Lung (tissue), 12 donors: ENCODE data around the gene NFIA. TPM values are rescaled to one million over a fixed set of nuclear protein-coding genes. Genes with fewer than 3 reads are reported as not detected.

Source experiments
- ATAC-seq: fragments of 200-7000 bp; cut with Tn5 transposase; one replicate; pipeline ENCODE4 v1.9.1; 2020; ENCODE audit warnings: moderate number of reproducible peaks; ENCODE audit not compliant: insufficient read depth, low FRiP score
- DNase-seq, 3 donors: peaks; one replicate each; pipeline ENCODE4 v3.0.0-alpha.2; 2013 to 2017
- H3K27ac ChIP-seq, 2 donors: one replicate each; pipeline ENCODE4 v1.5.1; 2013; ENCODE audit warnings: mild to moderate bottlenecking in 2 of 2, moderate library complexity in 2 of 2, control low read depth in 1 of 2, inconsistent platforms in 1 of 2, low read depth in 1 of 2, low read length in 1 of 2
- H3K27me3 ChIP-seq, 3 donors: one replicate each; pipeline ENCODE4 v1.5.1; 2013; ENCODE audit warnings: low read length in 2 of 3; ENCODE audit not compliant: control insufficient read depth in 3 of 3, insufficient read depth in 3 of 3
- H3K36me3 ChIP-seq, 4 donors: one replicate each; pipeline ENCODE4 v1.5.1; 2013; ENCODE audit warnings: low read length in 4 of 4, mild to moderate bottlenecking in 1 of 4, moderate library complexity in 1 of 4; ENCODE audit not compliant: control insufficient read depth in 4 of 4, insufficient read depth in 4 of 4
- H3K4me1 ChIP-seq, 5 donors: one replicate each; pipeline ENCODE4 v1.5.1; 2013; ENCODE audit warnings: low read length in 5 of 5, mild to moderate bottlenecking in 2 of 5, moderate library complexity in 1 of 5; ENCODE audit not compliant: control insufficient read depth in 5 of 5, insufficient read depth in 5 of 5
- H3K4me3 ChIP-seq: one replicate; pipeline ENCODE4 v1.5.1; 2013; ENCODE audit warnings: mild to moderate bottlenecking, control low read depth, moderate library complexity
- H3K9ac ChIP-seq, 2 donors: one replicate each; pipeline ENCODE4 v1.5.1; 2013; ENCODE audit warnings: low read length in 2 of 2, control low read depth in 1 of 2; ENCODE audit not compliant: insufficient read depth in 1 of 2
- H3K9me3 ChIP-seq, 4 donors: one replicate each; pipeline ENCODE4 v1.5.1; 2013; ENCODE audit warnings: low read length in 3 of 4, mild to moderate bottlenecking in 1 of 4, moderate library complexity in 1 of 4; ENCODE audit not compliant: control insufficient read depth in 4 of 4, insufficient read depth in 3 of 4
- CTCF ChIP-seq: IDR thresholded peaks from 2 replicates; pipeline ENCODE4 v1.5.1; 2012; ENCODE audit warnings: mild to moderate bottlenecking; ENCODE audit errors: control extremely low read depth, extremely low read depth
- WGBS, 2 donors: extraction: QIAGEN DNeasy Blood & Tissue Kit; methylation state at CpG; one replicate each; pipeline ENCODE4 v1.1.7; 2013; 5-methylcytosine and 5-hydroxymethylcytosine counted together
- polyA plus RNA-seq, 2 donors: library from polyadenylated mRNA; stranded (reverse); fragments of 200-250 nt; gene quantifications; one replicate each; pipeline ENCODE4 v1.2.1, GENCODE V29; 2013
- total RNA-seq, 2 donors: library from RNA; depleted of rRNA in 1 of 2; stranded (reverse); fragments of >200 nt in 1 of 2; gene quantifications; one replicate each; pipeline ENCODE4 v1.2.1, GENCODE V29; 2014 to 2021
- donor health status: control.
- donor health status: control.
- donor health status: Bipolar disorder and iron deficiency.
- donor health status: healthy.
- donor health status: DM: yes; HTN: yes; CAD: no.

NFIA gene
- total and polyA plus RNA-seq, 4 donors: 3.0 to 63.4 (median 34.2) TPM

- Histone ChIP-seq H3K9me3 (no peaks in the 10 kb centered on the region), H3K27ac (no peak overlapping the region), H3K36me3 (no peaks in the 10 kb centered on the region), H3K27me3 (no peaks in the 10 kb centered on the region), H3K4me3 (no peak overlapping the region), H3K9ac (no peak overlapping the region), H3K4me1 (peaks cover 1 to 45% (median 21%) of the 10 kb centered on the region in 5 donors)
- ATAC-seq: no peak
- DNase-seq: no peak
- no peak for TF ChIP-seq CTCF
Observed at GRCh38 chr1:61152469-61153105, 70.2 kb downstream of the NFIA start.

GRCh38 chr1:61156576-61157467 is 74.5 kb downstream of the NFIA start:
- ATAC-seq: no peak
- H3K27ac ChIP-seq: peak overlapping the region in 1 of 2 donors; percentile 57

DNA sequence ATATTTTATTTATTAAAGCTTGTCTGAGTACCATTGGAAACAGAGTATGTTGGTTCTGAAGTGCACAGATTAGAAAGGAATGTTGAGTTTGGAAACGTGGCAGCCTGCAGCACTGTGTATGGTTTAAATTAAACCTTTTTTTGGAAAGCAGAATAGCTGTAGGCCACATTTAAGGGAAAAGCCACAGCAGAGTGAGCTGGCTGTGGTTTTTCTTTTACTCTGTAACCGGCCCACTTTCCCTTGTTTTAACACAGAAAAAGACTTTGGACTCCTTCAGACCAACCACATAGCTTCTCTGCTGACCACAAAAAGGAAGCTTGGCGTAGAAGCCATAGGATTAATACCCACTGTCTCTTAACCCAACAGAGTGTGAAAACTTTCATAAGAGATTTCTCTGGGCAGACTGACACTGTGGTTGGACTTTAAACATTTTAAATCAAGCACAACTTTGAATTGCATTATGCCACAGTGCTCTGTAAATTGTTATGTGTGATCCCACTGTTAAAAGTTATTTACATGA is 75.2 kb downstream of the NFIA start:
- H3K27ac ChIP-seq: peak overlapping the region in 1 of 2 donors; percentile 61
- ATAC-seq: no peak

More at GRCh38 chr1:61156576-61157467, 74.5 kb downstream of the NFIA start:
- H3K9me3 ChIP-seq: no peaks in the 10 kb centered on the region
- TF ChIP-seq CTCF: no peak
- no peaks in the 10 kb centered on the region for H3K27me3 ChIP-seq
- no peak overlapping the region for H3K4me3 ChIP-seq
- H3K4me1 ChIP-seq: peaks cover 0 to 53% (median 31%) of the 10 kb centered on the region in 5 donors
- DNase-seq: peak in 2 of 3 donors; percentile 33 to 48
- WGBS, 2 donors: 38 to 50% methylated on average over 4 of the region's 4 CpGs
- H3K9ac ChIP-seq: peak overlapping the region in 1 of 2 donors; percentile 48
- peaks cover 0 to 6% (median 0%) of the 10 kb centered on the region in 4 donors for H3K36me3 ChIP-seq

More for the DNA sequence above, 75.2 kb downstream of the NFIA start:
- Histone ChIP-seq H3K4me3 (no peak overlapping the region), H3K4me1 (peaks cover 0 to 46% (median 32%) of the 10 kb centered on the region in 5 donors), H3K27me3 (no peaks in the 10 kb centered on the region), H3K9me3 (no peaks in the 10 kb centered on the region), H3K36me3 (peaks cover 0 to 6% (median 1%) of the 10 kb centered on the region in 4 donors), H3K9ac (peak overlapping the region in 1 of 2 donors; percentile 44)
- peak; percentile 52 to 88 (median 83) for DNase-seq
- no peak for TF ChIP-seq CTCF
- WGBS, 2 donors: 16 to 22% methylated on average over 3 of the region's 3 CpGs
